SK-N-SH (cell line): ENCODE results near the gene PAWR. TPM values are rescaled to one million over a fixed set of nuclear protein-coding genes. Genes with fewer than 3 reads are reported as not detected.

Experiments
- CTCF ChIA-PET: fragments of 300-600, 350-600 bp; formaldehyde crosslinking; extraction: SDS; loops from one replicate; lab custom pipeline; 2021; lab: Yijun Ruan, JAX
- POLR2A ChIA-PET: fragments of 350-600 bp; sonication (Branson Sonifier 250); formaldehyde crosslinking; extraction: SDS; loops from one replicate; lab custom pipeline; 2020; ENCODE audit warnings: antibody characterized with exemption, inconsistent platforms; lab: Yijun Ruan, JAX
- DNase-seq: peaks from one replicate; pipeline ENCODE4 v3.0.0; 2012
- H2AFZ ChIP-seq: fragments of 200-600 bp; sonication (generic); 2 replicates; pipeline ENCODE4 v1.8.1; 2016; ENCODE audit warnings: antibody characterized with exemption, mild to moderate bottlenecking, low read depth
- H3F3A ChIP-seq: fragments of 200-600 bp; sonication (generic); replicated peaks from 2 replicates; pipeline ENCODE3; 2016; ENCODE audit warnings: antibody characterized with exemption, mild to moderate bottlenecking; ENCODE audit not compliant: insufficient read depth
- H3K27ac ChIP-seq, 2 experiments: fragments of 200-500 bp in 1 of 2; fragments of 200-600 bp in 1 of 2; sonication (Bioruptor generic) in 1 of 2; sonication (generic), shearing (Covaris generic) in 1 of 2; 2 replicates each; pipeline versions ENCODE4 v1.5.1 to v1.6.1; 2014 to 2016; ENCODE audit warnings: low read depth in 2 of 2, inconsistent platforms in 1 of 2, low read length in 1 of 2, mild to moderate bottlenecking in 1 of 2, mixed read lengths in 1 of 2
- H3K27me3 ChIP-seq: fragments of 200-600 bp; sonication (generic), shearing (Covaris generic); 2 replicates; pipeline ENCODE4 v1.6.1; 2016; ENCODE audit warnings: mixed run types; ENCODE audit not compliant: insufficient read depth
- H3K36me3 ChIP-seq, 2 experiments: fragments of 200-500 bp in 1 of 2; fragments of 200-600 bp in 1 of 2; sonication (Bioruptor generic) in 1 of 2; sonication (generic) in 1 of 2; replicated peaks in 1 of 2; 2 replicates each; pipeline versions ENCODE3 to v1.5.1; 2014 to 2016; ENCODE audit warnings: low read length in 1 of 2, mild to moderate bottlenecking in 1 of 2; ENCODE audit not compliant: insufficient read depth in 2 of 2, control insufficient read depth in 1 of 2
- H3K4me1 ChIP-seq, 2 experiments: fragments of 200-500 bp in 1 of 2; fragments of 200-600 bp in 1 of 2; sonication (Bioruptor generic) in 1 of 2; sonication (generic), shearing (Covaris generic) in 1 of 2; 2 replicates each; pipeline versions ENCODE4 v1.5.1 to v1.6.1; 2014 to 2016; ENCODE audit warnings: low read depth in 1 of 2, low read length in 1 of 2, mixed run types in 1 of 2; ENCODE audit not compliant: insufficient read depth in 2 of 2, control insufficient read depth in 1 of 2
- H3K4me2 ChIP-seq: fragments of 200-600 bp; sonication (generic), shearing (Covaris generic); 2 replicates; pipeline ENCODE4 v1.6.1; 2017; ENCODE audit warnings: mixed run types
- H3K4me3 ChIP-seq, 2 experiments: fragments of 200-500 bp in 1 of 2; fragments of 200-600 bp in 1 of 2; sonication (Bioruptor generic) in 1 of 2; sonication (generic), shearing (Covaris generic) in 1 of 2; 2 replicates each; pipeline versions ENCODE4 v1.5.1 to v1.8.1; 2014 to 2016; ENCODE audit warnings: low read depth in 2 of 2, inconsistent platforms in 1 of 2, low read length in 1 of 2, mild to moderate bottlenecking in 1 of 2, mixed read lengths in 1 of 2, moderate library complexity in 1 of 2
- H3K79me2 ChIP-seq: fragments of 200-600 bp; sonication (generic); 2 replicates; pipeline ENCODE4 v1.8.1; 2017; ENCODE audit warnings: mild to moderate bottlenecking; ENCODE audit not compliant: insufficient read depth
- H3K9ac ChIP-seq: fragments of 200-600 bp; sonication (generic); 2 replicates; pipeline ENCODE4 v1.6.1; 2017; ENCODE audit warnings: mixed run types
- H3K9me2 ChIP-seq: fragments of 200-600 bp; sonication (generic); 2 replicates; pipeline ENCODE4 v1.6.1; 2017; ENCODE audit warnings: mixed run types
- H3K9me3 ChIP-seq: fragments of 200-600 bp; sonication (generic); 2 replicates; pipeline ENCODE4 v1.6.1; 2017; ENCODE audit warnings: mixed run types, mild to moderate bottlenecking, moderate library complexity
- H4K20me1 ChIP-seq: fragments of 200-600 bp; sonication (generic); 2 replicates; pipeline ENCODE4 v1.6.1; 2017; ENCODE audit warnings: mild to moderate bottlenecking, mixed run types; ENCODE audit not compliant: insufficient read depth
- EZH2phosphoT487 ChIP-seq: fragments of 200-600 bp; sonication (generic); IDR thresholded peaks from 2 replicates; pipeline ENCODE4 v1.6.1; 2017; ENCODE audit warnings: low read depth, mixed run types, mild to moderate bottlenecking, antibody characterized with exemption, moderate library complexity, borderline replicate concordance
- IRF3 ChIP-seq: fragments of 150-350 bp; IDR thresholded peaks from 2 replicates; pipeline ENCODE4 v1.6.1; 2016; ENCODE audit warnings: mild to moderate bottlenecking, low read depth, low read length
- MXI1 ChIP-seq: IDR thresholded peaks from 2 replicates; pipeline ENCODE4 v1.6.1; 2012; ENCODE audit warnings: mild to moderate bottlenecking, low read depth, low read length, improper control_type of control experiment
- POLR2AphosphoS5 ChIP-seq: IDR thresholded peaks from 2 replicates; pipeline ENCODE4 v1.6.1; 2012; ENCODE audit warnings: low read depth, low read length
- RAD21 ChIP-seq: IDR thresholded peaks from 2 replicates; pipeline ENCODE4 v1.6.1; 2012; ENCODE audit warnings: mild to moderate bottlenecking, low read length
- RFX5 ChIP-seq: IDR thresholded peaks from 2 replicates; pipeline ENCODE4 v1.6.1; 2012; ENCODE audit warnings: mild to moderate bottlenecking, improper control_type of control experiment, low read length
- RXRA ChIP-seq: IDR thresholded peaks from 2 replicates; pipeline ENCODE4 v1.4.0; 2012; ENCODE audit warnings: low read depth, mild to moderate bottlenecking, borderline replicate concordance
- SMC3 ChIP-seq: IDR thresholded peaks from 2 replicates; pipeline ENCODE4 v1.6.1; 2012; ENCODE audit warnings: low read depth, low read length, improper control_type of control experiment
- TAF1 ChIP-seq: IDR thresholded peaks from 2 replicates; pipeline ENCODE4 v1.6.1; 2012; ENCODE audit warnings: low read depth, mild to moderate bottlenecking, low read length, moderate library complexity, borderline replicate concordance
- WGBS: methylation state at CpG from one replicate; pipeline ENCODE4 v1.1.6; 2017; ENCODE audit warnings: low lambda C conversion rate; 5-methylcytosine and 5-hydroxymethylcytosine counted together
- polyA plus RNA-seq, 3 experiments: library from polyadenylated mRNA; depleted of rRNA; stranded (reverse); fragments of >200 nt; gene quantifications; 2 replicates each; pipeline ENCODE4 v1.2.3, GENCODE V29; 2012
- TF ChIP-seq, protein P1 (sequence below): fragments of 150-350 bp; IDR thresholded peaks from 2 replicates; pipeline ENCODE4 v1.6.1; 2017; ENCODE audit warnings: antibody characterized with exemption, low read length, low read depth, borderline replicate concordance
- TF ChIP-seq, protein P2 (sequence below): IDR thresholded peaks from 2 replicates; pipeline ENCODE4 v1.6.1; 2012; ENCODE audit warnings: mild to moderate bottlenecking, low read depth, low read length, moderate library complexity

Gene PAWR
- polyA plus RNA-seq, 1 of the 3 experiments (the other 2 are of a cell fraction), result 1.8 TPM

GRCh38 chr12:79596719-79597350, 93.9 kb downstream of the PAWR start:
- 50% methylated on average over 10 of the region's 10 CpGs for WGBS
- ChIA-PET CTCF (no interaction called here), POLR2A (interaction anchor here (0.6 kb wide), 1 partner anchor 25 kb away, joined by 3 read pairs; no protein-coding TSS in a partner anchor)
- DNase-seq, result no peak
- no peaks in the 10 kb centered on the region for H3F3A ChIP-seq
- H3K4me2 ChIP-seq, result no peak overlapping the region
- H3K27me3 ChIP-seq, result no peaks in the 10 kb centered on the region
- no peaks in the 10 kb centered on the region for H3K4me1 ChIP-seq
- H3K9ac ChIP-seq, result no peak overlapping the region
- no peaks in the 10 kb centered on the region for H3K9me3 ChIP-seq
- no peaks in the 10 kb centered on the region for H3K36me3 ChIP-seq
- no peak for TF ChIP-seq RXRA
- TF ChIP-seq TAF1, result no peak
- TF ChIP-seq SMC3, result no peak
- no peak for TF ChIP-seq IRF3
- TF ChIP-seq RAD21, result no peak
- no peak for TF ChIP-seq POLR2AphosphoS5
- no peak overlapping the region for H3K4me3 ChIP-seq
- no peak overlapping the region for H2AFZ ChIP-seq
- H3K9me2 ChIP-seq, result no peaks in the 10 kb centered on the region
- H3K27ac ChIP-seq, result no peak overlapping the region
- no peaks in the 10 kb centered on the region for H3K79me2 ChIP-seq
- no peaks in the 10 kb centered on the region for H4K20me1 ChIP-seq

GRCh38 chr12:79595273-79595672, 95.5 kb downstream of the PAWR start:
- Histone ChIP-seq H3K27ac (no peak overlapping the region), H3K9ac (no peak overlapping the region)
- CTCF ChIA-PET, result no interaction called here
- TF ChIP-seq RFX5, result no peak
- no peak for TF ChIP-seq MXI1
- TF ChIP-seq, protein P1, sequence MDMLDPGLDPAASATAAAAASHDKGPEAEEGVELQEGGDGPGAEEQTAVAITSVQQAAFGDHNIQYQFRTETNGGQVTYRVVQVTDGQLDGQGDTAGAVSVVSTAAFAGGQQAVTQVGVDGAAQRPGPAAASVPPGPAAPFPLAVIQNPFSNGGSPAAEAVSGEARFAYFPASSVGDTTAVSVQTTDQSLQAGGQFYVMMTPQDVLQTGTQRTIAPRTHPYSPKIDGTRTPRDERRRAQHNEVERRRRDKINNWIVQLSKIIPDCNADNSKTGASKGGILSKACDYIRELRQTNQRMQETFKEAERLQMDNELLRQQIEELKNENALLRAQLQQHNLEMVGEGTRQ, result no peak
- no peak for TF ChIP-seq IRF3
- TF ChIP-seq, protein P2, sequence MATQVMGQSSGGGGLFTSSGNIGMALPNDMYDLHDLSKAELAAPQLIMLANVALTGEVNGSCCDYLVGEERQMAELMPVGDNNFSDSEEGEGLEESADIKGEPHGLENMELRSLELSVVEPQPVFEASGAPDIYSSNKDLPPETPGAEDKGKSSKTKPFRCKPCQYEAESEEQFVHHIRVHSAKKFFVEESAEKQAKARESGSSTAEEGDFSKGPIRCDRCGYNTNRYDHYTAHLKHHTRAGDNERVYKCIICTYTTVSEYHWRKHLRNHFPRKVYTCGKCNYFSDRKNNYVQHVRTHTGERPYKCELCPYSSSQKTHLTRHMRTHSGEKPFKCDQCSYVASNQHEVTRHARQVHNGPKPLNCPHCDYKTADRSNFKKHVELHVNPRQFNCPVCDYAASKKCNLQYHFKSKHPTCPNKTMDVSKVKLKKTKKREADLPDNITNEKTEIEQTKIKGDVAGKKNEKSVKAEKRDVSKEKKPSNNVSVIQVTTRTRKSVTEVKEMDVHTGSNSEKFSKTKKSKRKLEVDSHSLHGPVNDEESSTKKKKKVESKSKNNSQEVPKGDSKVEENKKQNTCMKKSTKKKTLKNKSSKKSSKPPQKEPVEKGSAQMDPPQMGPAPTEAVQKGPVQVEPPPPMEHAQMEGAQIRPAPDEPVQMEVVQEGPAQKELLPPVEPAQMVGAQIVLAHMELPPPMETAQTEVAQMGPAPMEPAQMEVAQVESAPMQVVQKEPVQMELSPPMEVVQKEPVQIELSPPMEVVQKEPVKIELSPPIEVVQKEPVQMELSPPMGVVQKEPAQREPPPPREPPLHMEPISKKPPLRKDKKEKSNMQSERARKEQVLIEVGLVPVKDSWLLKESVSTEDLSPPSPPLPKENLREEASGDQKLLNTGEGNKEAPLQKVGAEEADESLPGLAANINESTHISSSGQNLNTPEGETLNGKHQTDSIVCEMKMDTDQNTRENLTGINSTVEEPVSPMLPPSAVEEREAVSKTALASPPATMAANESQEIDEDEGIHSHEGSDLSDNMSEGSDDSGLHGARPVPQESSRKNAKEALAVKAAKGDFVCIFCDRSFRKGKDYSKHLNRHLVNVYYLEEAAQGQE, result no peak
- no peak for TF ChIP-seq EZH2phosphoT487
- TF ChIP-seq, all 33 proteins: peak for 0
- no peaks in the 10 kb centered on the region for H3F3A ChIP-seq
- no peaks in the 10 kb centered on the region for H3K27me3 ChIP-seq
- H4K20me1 ChIP-seq, result no peaks in the 10 kb centered on the region
- H3K4me2 ChIP-seq, result no peak overlapping the region
- POLR2A ChIA-PET, result no interaction called here
- H3K79me2 ChIP-seq, result no peaks in the 10 kb centered on the region
- H3K4me1 ChIP-seq, result no peaks in the 10 kb centered on the region
- 36% methylated on average over 4 of the region's 4 CpGs for WGBS
- no peaks in the 10 kb centered on the region for H3K36me3 ChIP-seq
- H2AFZ ChIP-seq, result no peak overlapping the region
- H3K4me3 ChIP-seq, result no peak overlapping the region
- no peaks in the 10 kb centered on the region for H3K9me3 ChIP-seq
- H3K9me2 ChIP-seq, result no peaks in the 10 kb centered on the region
- DNase-seq, result no peak
